Smooth muscle cell (in vitro differentiated cells): ENCODE data around the gene RORC. TPM values are rescaled to one million over a fixed set of nuclear protein-coding genes. Genes with fewer than 3 reads are reported as not detected.

Source experiments
- DNase-seq: peaks from one replicate; lab custom pipeline; 2025; ENCODE audit not compliant: unreplicated experiment; lab: John Stamatoyannopoulos, UW
- H2AFZ ChIP-seq: fragments of 200-600 bp; sonication (generic); 2 replicates; pipeline ENCODE4 v1.6.0; 2016; ENCODE audit warnings: antibody characterized with exemption, low read depth, mild to moderate bottlenecking
- H3F3A ChIP-seq: fragments of 200-600 bp; sonication (generic); 2 replicates; pipeline ENCODE4 v1.6.0; 2017; ENCODE audit warnings: antibody characterized with exemption, low read depth
- H3K27ac ChIP-seq: fragments of 200-600 bp; sonication (generic); 2 replicates; pipeline ENCODE4 v1.5.1; 2016; ENCODE audit warnings: low read depth, mild to moderate bottlenecking
- H3K27me3 ChIP-seq: fragments of 200-600 bp; sonication (generic); 2 replicates; pipeline ENCODE4 v1.6.1; 2016; ENCODE audit warnings: low read depth, mild to moderate bottlenecking
- H3K36me3 ChIP-seq: fragments of 200-600 bp; sonication (generic); 2 replicates; pipeline ENCODE4 v1.5.1; 2016; ENCODE audit warnings: low read depth
- H3K4me1 ChIP-seq: fragments of 200-600 bp; sonication (generic); 2 replicates; pipeline ENCODE4 v1.5.1; 2016; ENCODE audit warnings: low read depth
- H3K4me2 ChIP-seq: fragments of 200-600 bp; sonication (generic); 2 replicates; pipeline ENCODE4 v1.6.0; 2016; ENCODE audit warnings: mild to moderate bottlenecking
- H3K4me3 ChIP-seq: fragments of 200-600 bp; sonication (generic); 2 replicates; pipeline ENCODE4 v1.5.1; 2016; ENCODE audit warnings: mild to moderate bottlenecking
- H3K79me2 ChIP-seq: fragments of 200-600 bp; sonication (generic); 2 replicates; pipeline ENCODE4 v1.6.0; 2016; ENCODE audit warnings: low read depth, mild to moderate bottlenecking
- H3K9ac ChIP-seq: fragments of 200-600 bp; sonication (generic); 2 replicates; pipeline ENCODE4 v1.6.0; 2016; ENCODE audit warnings: low read depth
- H3K9me3 ChIP-seq: fragments of 200-600 bp; sonication (generic); replicated peaks from 2 replicates; pipeline ENCODE4 v1.5.1; 2016; ENCODE audit warnings: low read depth
- H4K20me1 ChIP-seq: fragments of 200-600 bp; sonication (generic); 2 replicates; pipeline ENCODE4 v1.6.0; 2016; ENCODE audit warnings: low read depth
- WGBS: methylation state at CpG from one replicate; pipeline ENCODE4 v1.1.7; 2016; ENCODE audit warnings: low lambda C conversion rate; 5-methylcytosine and 5-hydroxymethylcytosine counted together
- polyA plus RNA-seq: library from polyadenylated mRNA; unstranded; fragments of >200 nt; fragmentation: Nextera tagmentation; extraction: Ambion mirVana; gene quantifications from 2 replicates; pipeline ENCODE4 v1.2.1, GENCODE V29; 2016
- total RNA-seq: library from RNA; depleted of rRNA; stranded (reverse); fragments of >200 nt; gene quantifications from 2 replicates; pipeline ENCODE4 v1.2.3, GENCODE V29; 2014
- TF ChIP-seq, protein P1 (sequence below): fragments of 200-600 bp; sonication (generic); IDR thresholded peaks from 2 replicates; pipeline ENCODE4 v1.5.1; 2017; ENCODE audit warnings: borderline replicate concordance, mild to moderate bottlenecking, antibody characterized with exemption; ENCODE audit not compliant: insufficient read depth, poor library complexity, severe bottlenecking

Gene RORC
- total and polyA plus RNA-seq, 2 experiments from 2014 or later: not detected

DNA sequence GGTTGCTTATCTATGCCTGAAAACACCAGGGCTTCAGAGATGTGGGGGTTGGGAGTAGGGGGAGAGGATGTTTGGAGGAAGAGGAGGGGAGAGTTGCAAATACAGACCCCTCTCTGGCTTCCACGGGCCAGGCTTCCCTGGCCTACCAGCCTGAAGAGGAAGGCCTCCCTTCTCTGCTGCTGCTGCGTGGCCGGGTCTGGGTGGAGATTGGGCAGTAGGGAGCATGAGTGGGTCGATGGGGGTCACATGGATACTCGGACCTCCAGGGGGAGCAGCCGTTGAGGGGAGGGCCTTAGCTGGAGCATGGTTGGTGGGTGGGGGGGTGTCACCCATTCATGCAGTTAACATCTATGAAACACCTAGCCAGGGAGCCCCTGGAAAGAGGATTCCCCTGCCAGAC is 1.5 kb downstream of the RORC start:
- Histone ChIP-seq H3K4me1 (peaks cover 3% of the 10 kb centered on the region), H3K36me3 (no peaks in the 10 kb centered on the region), H3K9me3 (no peaks in the 10 kb centered on the region), H3K27me3 (no peaks in the 10 kb centered on the region), H3K4me3 (no peak overlapping the region), H4K20me1 (no peaks in the 10 kb centered on the region), H2AFZ (no peak overlapping the region), H3K27ac (no peak overlapping the region), H3K79me2 (no peaks in the 10 kb centered on the region), H3F3A (no peaks in the 10 kb centered on the region), H3K9ac (no peak overlapping the region), H3K4me2 (no peak overlapping the region)
- WGBS: 71% methylated on average over 6 of the region's 6 CpGs
- TF ChIP-seq, protein P1, sequence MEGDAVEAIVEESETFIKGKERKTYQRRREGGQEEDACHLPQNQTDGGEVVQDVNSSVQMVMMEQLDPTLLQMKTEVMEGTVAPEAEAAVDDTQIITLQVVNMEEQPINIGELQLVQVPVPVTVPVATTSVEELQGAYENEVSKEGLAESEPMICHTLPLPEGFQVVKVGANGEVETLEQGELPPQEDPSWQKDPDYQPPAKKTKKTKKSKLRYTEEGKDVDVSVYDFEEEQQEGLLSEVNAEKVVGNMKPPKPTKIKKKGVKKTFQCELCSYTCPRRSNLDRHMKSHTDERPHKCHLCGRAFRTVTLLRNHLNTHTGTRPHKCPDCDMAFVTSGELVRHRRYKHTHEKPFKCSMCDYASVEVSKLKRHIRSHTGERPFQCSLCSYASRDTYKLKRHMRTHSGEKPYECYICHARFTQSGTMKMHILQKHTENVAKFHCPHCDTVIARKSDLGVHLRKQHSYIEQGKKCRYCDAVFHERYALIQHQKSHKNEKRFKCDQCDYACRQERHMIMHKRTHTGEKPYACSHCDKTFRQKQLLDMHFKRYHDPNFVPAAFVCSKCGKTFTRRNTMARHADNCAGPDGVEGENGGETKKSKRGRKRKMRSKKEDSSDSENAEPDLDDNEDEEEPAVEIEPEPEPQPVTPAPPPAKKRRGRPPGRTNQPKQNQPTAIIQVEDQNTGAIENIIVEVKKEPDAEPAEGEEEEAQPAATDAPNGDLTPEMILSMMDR: no peak
- DNase-seq: no peak

- DNase-seq: no peak
- no peaks in the 10 kb centered on the region for H4K20me1 ChIP-seq
- no peaks in the 10 kb centered on the region for H3F3A ChIP-seq
- H3K9me3 ChIP-seq: no peaks in the 10 kb centered on the region
- no peaks in the 10 kb centered on the region for H3K27me3 ChIP-seq
- no peaks in the 10 kb centered on the region for H3K79me2 ChIP-seq
- no peak overlapping the region for H3K4me3 ChIP-seq
- no peak overlapping the region for H2AFZ ChIP-seq
- H3K36me3 ChIP-seq: no peaks in the 10 kb centered on the region
- peak overlapping the region; percentile 13 for H3K4me2 ChIP-seq
- H3K27ac ChIP-seq: no peak overlapping the region
- WGBS: 56% methylated on average over 4 of the region's 4 CpGs
- TF ChIP-seq, protein P1: no peak
- H3K4me1 ChIP-seq: peaks cover 3% of the 10 kb centered on the region
- H3K9ac ChIP-seq: no peak overlapping the region
Measured at GRCh38 chr1:151829352-151830046, 2.1 kb downstream of the RORC start.

GRCh38 chr1:151828921-151829320 is 2.7 kb downstream of the RORC start:
- 13% methylated on average over 11 of the region's 12 CpGs for WGBS
- H3K27me3 ChIP-seq: no peaks in the 10 kb centered on the region
- no peaks in the 10 kb centered on the region for H3K9me3 ChIP-seq

More at GRCh38 chr1:151828921-151829320, 2.7 kb downstream of the RORC start:
- peak overlapping the region; percentile 13 for H3K4me2 ChIP-seq
- no peaks in the 10 kb centered on the region for H3K36me3 ChIP-seq
- TF ChIP-seq, protein P1: no peak
- peaks cover 3% of the 10 kb centered on the region for H3K4me1 ChIP-seq
- H3F3A ChIP-seq: no peaks in the 10 kb centered on the region
- H2AFZ ChIP-seq: no peak overlapping the region
- no peak overlapping the region for H3K9ac ChIP-seq
- no peak overlapping the region for H3K27ac ChIP-seq
- H3K79me2 ChIP-seq: no peaks in the 10 kb centered on the region
- no peak for DNase-seq
- no peak overlapping the region for H3K4me3 ChIP-seq
- H4K20me1 ChIP-seq: no peaks in the 10 kb centered on the region
